ENCODE measurements around the gene GPC6.

DNA sequence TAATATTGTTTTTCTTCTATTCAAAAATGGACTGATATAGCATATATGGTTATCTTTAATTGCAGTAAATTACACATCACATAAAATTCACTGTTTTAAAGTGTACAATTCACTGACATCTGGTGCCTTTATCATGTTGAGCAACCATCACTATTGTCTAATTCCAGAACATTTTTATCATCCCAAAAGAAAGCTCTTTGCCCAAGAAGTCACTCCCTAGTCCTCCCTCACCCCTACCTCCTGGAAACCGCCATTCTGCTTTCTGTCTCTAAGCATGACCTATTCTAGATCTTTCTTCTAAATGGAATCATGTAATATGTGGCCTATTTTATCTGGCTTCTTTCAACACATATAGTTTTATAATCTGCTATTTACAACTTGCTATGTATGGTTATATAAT, 727.2 kb downstream of the GPC6 start:
- TF ChIP-seq L3MBTL2 (conservative IDR thresholded peaks at IDR 0.05) (no peak), BHLHE40 (IDR thresholded peaks at IDR 0.05; ENCODE audit: borderline replicate concordance) (no peak), TARDBP (IDR thresholded peaks at IDR 0.05) (no peak), SP1 (IDR thresholded peaks at IDR 0.05) (no peak)
